Measurements from ENCODE around the gene RAD51B. TPM values are rescaled to one million over a fixed set of nuclear protein-coding genes. Genes with fewer than 3 reads are reported as not detected.

Gene RAD51B
- total RNA-seq, 1 experiment from 2014 or later: 20.0 TPM

DNA sequence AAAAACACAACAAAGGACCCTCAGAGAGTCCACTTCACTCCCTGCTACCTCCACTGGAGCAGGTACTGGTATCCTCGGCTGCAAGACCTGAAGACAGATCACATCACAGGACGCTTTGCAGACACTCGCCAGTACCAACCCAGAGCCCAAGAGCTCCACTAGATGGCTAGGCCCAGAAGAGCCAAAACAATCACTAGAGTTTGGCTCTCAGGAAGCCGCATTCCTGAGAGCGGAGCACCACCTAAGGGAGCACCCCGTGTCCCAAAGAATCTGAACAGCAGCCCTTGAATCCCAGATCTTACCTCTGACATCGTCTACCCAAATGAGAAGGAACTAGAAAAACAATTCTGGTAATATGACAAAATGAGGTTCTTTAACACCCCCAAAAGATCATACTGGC is 399.8 kb downstream of the RAD51B start:
- Histone ChIP-seq H3K4me2 (ENCODE audit: low read length) (no peak overlapping the region), H3K27me3 (ENCODE audit: insufficient read depth, low read length) (no peaks in the 10 kb centered on the region), H4K20me1 (ENCODE audit: insufficient read depth) (no peaks in the 10 kb centered on the region), H3K36me3 (ENCODE audit: control insufficient read depth in 1 of 2, insufficient read depth in 2 of 2, low read length in 2 of 2) (no peaks in the 10 kb centered on the region), H3K79me2 (ENCODE audit: insufficient read depth, low read length) (no peaks in the 10 kb centered on the region), H3K4me3 (replicated peaks in 1 of 2; ENCODE audit: low read depth in 1 of 2, low read length in 2 of 2) (no peak overlapping the region), H2AFZ (ENCODE audit: low read depth, low read length, poor library complexity, severe bottlenecking) (no peak overlapping the region), H3K9ac (ENCODE audit: low read length) (no peak overlapping the region), H3K9me3 (ENCODE audit: control insufficient read depth in 1 of 2, insufficient read depth in 1 of 2, low read depth in 1 of 2, low read length in 2 of 2) (no peaks in the 10 kb centered on the region), H3K9me2 (ENCODE audit: insufficient read depth) (no peaks in the 10 kb centered on the region), H3K4me1 (ENCODE audit: control insufficient read depth in 1 of 2, insufficient read depth in 2 of 2, low read length in 2 of 2) (peaks cover 0 to 17% of the 10 kb centered on the region in 2 experiments; a peak in 2 of 4 replicates), H3K27ac (ENCODE audit: low read depth, low read length) (no peak overlapping the region)
- ChIA-PET POLR2A (no interaction called here), CTCF (interaction anchor here (1.6 kb wide), 1 partner anchor 11 kb away, joined by 4 read pairs; no protein-coding TSS in a partner anchor), RAD21 (ENCODE audit: low non-redundant PET in 1 of 2, low total read pairs in 2 of 2, uncharacterized antibody in 2 of 2, unreplicated experiment in 2 of 2) (no interaction called here)
- ATAC-seq: no peak
- BruUV-seq (replicated peaks): no TSS peak
- intact Hi-C loops (cut with micrococcal nuclease): no loop called here
- DNase-seq (ENCODE audit: low read depth, low spot score): no peak
- no peak for TF ChIP-seq CBX3 (IDR thresholded peaks at IDR 0.05; ENCODE audit: low read depth)
- TF ChIP-seq POLR2AphosphoS5 (IDR thresholded peaks at IDR 0.05; ENCODE audit: low read depth, low read length): no peak
- no peak for TF ChIP-seq ZNF274 (IDR thresholded peaks at IDR 0.05; ENCODE audit: low read depth, low read length)
- TF ChIP-seq, protein P1, sequence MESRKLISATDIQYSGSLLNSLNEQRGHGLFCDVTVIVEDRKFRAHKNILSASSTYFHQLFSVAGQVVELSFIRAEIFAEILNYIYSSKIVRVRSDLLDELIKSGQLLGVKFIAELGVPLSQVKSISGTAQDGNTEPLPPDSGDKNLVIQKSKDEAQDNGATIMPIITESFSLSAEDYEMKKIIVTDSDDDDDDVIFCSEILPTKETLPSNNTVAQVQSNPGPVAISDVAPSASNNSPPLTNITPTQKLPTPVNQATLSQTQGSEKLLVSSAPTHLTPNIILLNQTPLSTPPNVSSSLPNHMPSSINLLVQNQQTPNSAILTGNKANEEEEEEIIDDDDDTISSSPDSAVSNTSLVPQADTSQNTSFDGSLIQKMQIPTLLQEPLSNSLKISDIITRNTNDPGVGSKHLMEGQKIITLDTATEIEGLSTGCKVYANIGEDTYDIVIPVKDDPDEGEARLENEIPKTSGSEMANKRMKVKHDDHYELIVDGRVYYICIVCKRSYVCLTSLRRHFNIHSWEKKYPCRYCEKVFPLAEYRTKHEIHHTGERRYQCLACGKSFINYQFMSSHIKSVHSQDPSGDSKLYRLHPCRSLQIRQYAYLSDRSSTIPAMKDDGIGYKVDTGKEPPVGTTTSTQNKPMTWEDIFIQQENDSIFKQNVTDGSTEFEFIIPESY (IDR thresholded peaks at IDR 0.05; ENCODE audit: extremely low read depth, insufficient replicate concordance, low read length): no peak
- TF ChIP-seq RAD21 (IDR thresholded peaks at IDR 0.05; ENCODE audit: low read depth): peak; percentile 35; the same call in 1 of the 2 replicates
- no peak for TF ChIP-seq SRF (IDR thresholded peaks at IDR 0.05; ENCODE audit: low read depth)
- TF ChIP-seq YY1 (IDR thresholded peaks at IDR 0.05; ENCODE audit: extremely low read depth, insufficient replicate concordance, low read depth, low read length): no peak
- TF ChIP-seq, protein P2, sequence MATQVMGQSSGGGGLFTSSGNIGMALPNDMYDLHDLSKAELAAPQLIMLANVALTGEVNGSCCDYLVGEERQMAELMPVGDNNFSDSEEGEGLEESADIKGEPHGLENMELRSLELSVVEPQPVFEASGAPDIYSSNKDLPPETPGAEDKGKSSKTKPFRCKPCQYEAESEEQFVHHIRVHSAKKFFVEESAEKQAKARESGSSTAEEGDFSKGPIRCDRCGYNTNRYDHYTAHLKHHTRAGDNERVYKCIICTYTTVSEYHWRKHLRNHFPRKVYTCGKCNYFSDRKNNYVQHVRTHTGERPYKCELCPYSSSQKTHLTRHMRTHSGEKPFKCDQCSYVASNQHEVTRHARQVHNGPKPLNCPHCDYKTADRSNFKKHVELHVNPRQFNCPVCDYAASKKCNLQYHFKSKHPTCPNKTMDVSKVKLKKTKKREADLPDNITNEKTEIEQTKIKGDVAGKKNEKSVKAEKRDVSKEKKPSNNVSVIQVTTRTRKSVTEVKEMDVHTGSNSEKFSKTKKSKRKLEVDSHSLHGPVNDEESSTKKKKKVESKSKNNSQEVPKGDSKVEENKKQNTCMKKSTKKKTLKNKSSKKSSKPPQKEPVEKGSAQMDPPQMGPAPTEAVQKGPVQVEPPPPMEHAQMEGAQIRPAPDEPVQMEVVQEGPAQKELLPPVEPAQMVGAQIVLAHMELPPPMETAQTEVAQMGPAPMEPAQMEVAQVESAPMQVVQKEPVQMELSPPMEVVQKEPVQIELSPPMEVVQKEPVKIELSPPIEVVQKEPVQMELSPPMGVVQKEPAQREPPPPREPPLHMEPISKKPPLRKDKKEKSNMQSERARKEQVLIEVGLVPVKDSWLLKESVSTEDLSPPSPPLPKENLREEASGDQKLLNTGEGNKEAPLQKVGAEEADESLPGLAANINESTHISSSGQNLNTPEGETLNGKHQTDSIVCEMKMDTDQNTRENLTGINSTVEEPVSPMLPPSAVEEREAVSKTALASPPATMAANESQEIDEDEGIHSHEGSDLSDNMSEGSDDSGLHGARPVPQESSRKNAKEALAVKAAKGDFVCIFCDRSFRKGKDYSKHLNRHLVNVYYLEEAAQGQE (IDR thresholded peaks at IDR 0.05; ENCODE audit: low read depth): no peak
- no peak for TF ChIP-seq CEBPB (IDR thresholded peaks at IDR 0.05; ENCODE audit: low read depth)
- TF ChIP-seq, protein P3, sequence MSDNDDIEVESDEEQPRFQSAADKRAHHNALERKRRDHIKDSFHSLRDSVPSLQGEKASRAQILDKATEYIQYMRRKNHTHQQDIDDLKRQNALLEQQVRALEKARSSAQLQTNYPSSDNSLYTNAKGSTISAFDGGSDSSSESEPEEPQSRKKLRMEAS (IDR thresholded peaks at IDR 0.05): no peak
- TF ChIP-seq ELF1 (IDR thresholded peaks at IDR 0.05; ENCODE audit: borderline replicate concordance, low read depth): no peak
- no peak for TF ChIP-seq EZH2phosphoT487 (IDR thresholded peaks at IDR 0.05; ENCODE audit: borderline replicate concordance)
- TF ChIP-seq, protein P4, sequence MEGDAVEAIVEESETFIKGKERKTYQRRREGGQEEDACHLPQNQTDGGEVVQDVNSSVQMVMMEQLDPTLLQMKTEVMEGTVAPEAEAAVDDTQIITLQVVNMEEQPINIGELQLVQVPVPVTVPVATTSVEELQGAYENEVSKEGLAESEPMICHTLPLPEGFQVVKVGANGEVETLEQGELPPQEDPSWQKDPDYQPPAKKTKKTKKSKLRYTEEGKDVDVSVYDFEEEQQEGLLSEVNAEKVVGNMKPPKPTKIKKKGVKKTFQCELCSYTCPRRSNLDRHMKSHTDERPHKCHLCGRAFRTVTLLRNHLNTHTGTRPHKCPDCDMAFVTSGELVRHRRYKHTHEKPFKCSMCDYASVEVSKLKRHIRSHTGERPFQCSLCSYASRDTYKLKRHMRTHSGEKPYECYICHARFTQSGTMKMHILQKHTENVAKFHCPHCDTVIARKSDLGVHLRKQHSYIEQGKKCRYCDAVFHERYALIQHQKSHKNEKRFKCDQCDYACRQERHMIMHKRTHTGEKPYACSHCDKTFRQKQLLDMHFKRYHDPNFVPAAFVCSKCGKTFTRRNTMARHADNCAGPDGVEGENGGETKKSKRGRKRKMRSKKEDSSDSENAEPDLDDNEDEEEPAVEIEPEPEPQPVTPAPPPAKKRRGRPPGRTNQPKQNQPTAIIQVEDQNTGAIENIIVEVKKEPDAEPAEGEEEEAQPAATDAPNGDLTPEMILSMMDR (IDR thresholded peaks at IDR 0.05 in 2 of 3, conservative IDR thresholded peaks at IDR 0.05 in 1 of 3; ENCODE audit: borderline replicate concordance in 1 of 3, insufficient read depth in 1 of 3, low read depth in 2 of 3, low read length in 2 of 3): peak in 1 of 3 experiments; percentile 22; a peak in 1 of 6 replicates
- no peak for TF ChIP-seq POLR2A (IDR thresholded peaks at IDR 0.05; ENCODE audit: borderline replicate concordance, extremely low read depth, insufficient read depth, insufficient read length)

All from HCT116 (cell line).